Measurements from ENCODE around the gene SLC22A4.

The SLC22A4 gene

DNA sequence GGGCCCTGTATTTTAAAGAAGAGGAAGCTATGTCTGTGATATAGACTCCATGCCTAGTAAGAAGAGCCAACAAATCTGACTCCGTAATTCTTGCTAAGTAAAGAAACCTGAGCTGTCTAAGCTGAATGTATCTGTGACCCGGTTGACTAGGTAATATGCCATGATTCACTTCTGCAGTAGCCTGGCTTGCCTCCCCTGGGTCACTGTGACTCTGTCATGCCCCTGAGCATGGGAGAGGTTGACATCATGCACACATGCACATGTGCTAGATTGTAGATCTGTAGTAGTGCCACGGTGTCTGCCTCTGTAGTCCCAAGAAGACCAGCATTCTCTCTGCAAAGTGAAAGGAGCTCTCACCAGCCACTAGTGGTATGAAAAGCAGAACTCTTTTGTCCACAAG, 84.4 kb downstream of the SLC22A4 start:
- DNase-seq: no peak

DNA sequence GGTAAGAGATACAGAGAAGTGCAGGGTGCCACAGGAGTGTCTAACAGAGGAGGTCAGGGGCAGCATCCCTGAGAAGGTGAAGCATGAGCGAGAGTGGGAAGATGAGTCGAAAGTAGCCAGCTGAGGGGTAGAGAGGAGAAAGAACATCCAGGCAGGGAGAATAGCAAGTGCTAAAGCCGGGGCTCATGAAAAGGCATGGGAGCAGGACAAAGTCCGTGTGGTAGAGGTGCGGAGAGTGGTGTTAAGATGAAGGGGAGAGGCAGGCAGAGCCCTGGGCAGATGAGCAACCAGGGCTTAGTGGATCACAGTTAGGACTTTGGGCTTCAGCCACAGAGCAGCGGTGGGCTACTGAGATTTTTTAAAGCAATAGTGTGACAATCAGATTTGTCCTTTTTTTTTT, 85.9 kb downstream of the SLC22A4 start:
- no peak for DNase-seq

DNA sequence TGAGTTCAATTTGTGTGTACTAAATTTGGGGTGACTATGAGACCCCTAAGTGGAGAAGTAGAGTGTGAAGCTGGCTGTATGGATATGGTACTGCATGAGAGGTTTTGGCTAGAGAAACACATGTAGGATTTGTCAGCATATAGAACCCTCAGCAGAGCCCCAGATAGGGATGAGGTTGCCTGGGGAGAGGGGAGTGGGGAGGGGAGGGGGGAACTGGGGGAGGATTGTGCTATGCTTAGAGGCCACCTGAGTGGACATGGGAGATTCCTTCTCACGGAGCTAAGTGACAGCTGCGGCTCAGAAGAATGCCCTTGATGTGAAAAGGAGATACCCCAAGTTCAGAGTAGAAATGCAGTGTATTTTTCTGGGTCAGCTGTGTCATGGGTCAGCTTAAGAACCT, 86.5 kb downstream of the SLC22A4 start:
- no peak for DNase-seq

DNA sequence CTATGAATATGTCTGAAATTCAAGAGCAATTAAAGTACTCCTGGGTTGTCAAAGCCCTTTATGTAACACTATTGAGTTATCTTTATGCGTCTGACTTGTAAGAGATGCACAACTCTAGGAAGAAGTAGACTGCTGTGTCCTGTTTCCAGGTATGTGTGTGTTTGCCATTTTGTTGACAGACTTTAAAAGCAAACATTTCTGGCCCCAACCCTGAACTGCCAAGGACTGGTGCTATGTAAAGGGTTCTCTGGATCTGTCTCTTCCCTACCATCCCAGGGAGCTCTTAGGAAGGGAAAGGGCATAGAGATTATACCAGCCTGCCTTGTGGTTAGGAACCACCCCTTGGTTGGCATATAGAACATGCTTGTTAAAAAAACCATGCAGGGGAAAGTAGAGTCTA, 87.4 kb downstream of the SLC22A4 start:
- no peak for DNase-seq

DNA sequence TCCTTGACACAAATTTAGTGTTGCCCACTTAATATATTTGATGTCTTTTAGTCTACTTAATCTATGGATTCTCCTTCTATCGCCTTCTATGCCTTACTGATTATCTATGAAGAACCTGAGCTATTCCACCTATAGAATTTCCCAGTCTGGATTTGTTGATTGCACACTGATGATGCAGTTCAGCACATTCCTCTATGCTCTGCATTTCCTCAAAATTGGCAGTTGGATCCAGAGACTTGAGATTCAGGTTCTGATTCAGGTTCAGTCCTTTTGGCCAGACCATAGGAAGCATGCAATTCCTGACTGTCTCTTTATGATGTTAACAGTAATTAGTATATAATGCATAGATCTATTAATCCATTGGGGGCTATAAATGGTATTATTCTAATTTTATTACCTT, 89.1 kb downstream of the SLC22A4 start:
- DNase-seq: no peak

DNA sequence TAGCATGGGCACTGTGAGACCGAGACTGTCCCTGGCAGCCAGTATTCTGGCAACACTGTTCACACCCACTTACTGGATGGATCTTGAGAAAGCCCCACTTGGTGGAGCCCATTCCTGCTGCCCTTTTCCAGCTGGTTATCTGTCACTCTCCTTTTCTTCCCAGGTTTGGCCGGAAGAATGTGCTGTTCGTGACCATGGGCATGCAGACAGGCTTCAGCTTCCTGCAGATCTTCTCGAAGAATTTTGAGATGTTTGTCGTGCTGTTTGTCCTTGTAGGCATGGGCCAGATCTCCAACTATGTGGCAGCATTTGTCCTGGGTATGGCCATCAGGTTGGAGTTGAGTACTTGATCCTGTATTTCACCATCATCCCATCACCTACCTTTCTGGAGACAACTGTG, 89.8 kb downstream of the SLC22A4 start:
- DNase-seq: no peak

DNA sequence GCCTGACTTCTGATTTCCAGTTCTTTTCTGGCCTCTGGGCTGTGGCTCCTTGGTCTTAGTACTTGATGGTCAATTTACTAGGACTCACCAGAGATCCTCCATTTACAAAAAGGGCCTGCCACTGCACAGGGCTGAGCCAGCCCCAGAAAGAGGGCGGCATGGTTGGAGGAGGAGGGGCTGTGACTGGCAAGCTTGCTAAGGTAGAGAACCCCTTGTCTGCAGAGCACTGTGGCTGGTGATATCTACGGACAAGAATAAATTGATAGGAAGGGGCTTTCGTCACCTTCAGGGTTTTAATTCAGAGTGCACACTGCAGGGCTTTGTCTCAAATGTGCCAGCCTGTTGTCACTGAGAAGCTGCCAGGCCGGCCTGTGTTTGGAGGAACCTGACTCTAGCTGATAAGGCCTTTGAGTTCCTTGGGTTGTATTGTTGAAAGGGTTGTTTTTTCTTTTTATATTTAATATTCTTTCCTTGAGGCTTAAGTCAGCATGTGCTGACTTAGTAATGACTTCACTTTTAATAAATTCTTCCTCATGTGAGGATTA, 90.4 kb downstream of the SLC22A4 start:
- DNase-seq: no peak

DNA sequence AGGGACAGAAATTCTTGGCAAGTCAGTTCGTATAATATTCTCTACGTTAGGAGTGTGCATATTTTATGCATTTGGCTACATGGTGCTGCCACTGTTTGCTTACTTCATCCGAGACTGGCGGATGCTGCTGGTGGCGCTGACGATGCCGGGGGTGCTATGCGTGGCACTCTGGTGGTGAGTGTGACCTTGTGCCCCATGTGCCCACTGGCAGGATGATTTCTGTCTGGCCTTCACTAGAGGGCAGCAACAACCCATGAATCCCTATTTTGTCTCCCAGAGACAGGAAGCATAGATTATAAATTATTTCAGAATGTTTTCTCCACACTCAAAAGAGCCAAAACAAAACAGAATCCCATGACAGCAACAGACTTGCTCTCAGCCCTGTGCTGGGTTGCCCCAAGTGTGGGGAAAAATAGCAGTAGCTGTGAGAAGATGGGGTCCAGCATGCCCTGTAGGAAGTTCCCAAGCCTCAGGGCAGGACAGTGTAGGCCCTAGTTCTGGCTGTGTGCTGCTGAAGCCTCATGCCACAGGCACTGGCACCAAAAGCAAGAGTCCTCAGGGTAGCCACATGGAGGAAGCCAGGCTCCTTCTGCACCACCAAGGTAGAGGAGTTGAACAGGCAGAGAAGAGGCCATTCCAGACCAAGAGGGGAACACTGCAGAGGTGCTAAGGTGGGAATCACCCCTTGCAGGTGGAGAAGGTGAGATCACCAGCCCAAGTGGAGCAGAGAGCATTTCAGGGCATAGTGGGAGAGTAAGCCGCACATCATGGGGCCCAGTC, 91.3 kb downstream of the SLC22A4 start:
- DNase-seq: peak; percentile 35 to 80 (median 62)

DNA sequence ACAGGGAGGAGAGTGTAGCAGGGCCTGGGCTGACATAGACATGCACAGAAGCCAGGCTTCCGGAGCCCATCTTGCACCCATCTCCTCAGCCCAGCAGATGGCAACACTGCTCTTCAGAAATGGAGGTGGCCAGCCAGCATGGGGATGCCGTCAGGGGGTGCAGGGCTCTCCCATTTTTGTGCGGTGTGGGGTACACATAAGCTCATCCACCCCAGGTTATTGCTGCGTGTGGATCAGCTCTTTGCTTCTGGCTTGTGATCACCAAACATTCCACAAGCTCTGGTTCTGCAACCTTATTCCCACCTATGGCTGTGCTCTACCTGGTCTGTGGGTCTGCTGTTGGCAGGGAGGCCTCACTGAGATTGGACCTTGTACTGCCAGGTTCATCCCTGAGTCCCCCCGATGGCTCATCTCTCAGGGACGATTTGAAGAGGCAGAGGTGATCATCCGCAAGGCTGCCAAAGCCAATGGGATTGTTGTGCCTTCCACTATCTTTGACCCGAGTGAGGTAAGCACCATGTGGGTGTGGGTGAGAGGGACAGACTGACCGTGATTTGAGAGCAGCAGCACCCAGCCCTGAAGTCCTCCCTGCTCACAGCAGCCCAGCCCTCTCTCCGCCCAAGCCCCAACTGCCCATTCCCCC, 92.6 kb downstream of the SLC22A4 start:
- peak; percentile 56 to 78 (median 68) for DNase-seq

DNA sequence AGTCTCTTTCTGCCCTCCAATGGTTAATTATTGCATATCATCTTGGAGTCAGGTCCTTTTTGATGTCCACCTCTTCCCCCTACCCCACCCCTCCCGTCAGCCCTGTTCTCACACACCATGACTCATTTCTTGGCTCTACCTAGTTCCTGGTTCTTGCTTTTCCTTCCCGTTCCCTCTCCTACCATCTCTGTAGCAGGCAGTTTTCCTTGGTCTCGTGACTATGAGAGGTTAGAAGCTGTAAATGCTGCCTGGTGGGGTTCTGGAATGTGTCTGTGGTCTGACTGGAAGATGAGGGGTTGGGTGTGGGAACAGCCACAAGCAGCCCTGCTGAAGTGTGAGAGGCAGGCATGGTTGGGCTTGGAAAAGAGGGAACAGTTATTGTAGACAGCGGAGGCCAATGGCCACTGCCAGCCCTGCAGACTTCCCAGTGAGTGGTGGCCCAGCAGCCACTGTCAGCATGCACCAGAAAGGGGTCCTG, 93.5 kb downstream of the SLC22A4 start:
- DNase-seq: no peak

DNA sequence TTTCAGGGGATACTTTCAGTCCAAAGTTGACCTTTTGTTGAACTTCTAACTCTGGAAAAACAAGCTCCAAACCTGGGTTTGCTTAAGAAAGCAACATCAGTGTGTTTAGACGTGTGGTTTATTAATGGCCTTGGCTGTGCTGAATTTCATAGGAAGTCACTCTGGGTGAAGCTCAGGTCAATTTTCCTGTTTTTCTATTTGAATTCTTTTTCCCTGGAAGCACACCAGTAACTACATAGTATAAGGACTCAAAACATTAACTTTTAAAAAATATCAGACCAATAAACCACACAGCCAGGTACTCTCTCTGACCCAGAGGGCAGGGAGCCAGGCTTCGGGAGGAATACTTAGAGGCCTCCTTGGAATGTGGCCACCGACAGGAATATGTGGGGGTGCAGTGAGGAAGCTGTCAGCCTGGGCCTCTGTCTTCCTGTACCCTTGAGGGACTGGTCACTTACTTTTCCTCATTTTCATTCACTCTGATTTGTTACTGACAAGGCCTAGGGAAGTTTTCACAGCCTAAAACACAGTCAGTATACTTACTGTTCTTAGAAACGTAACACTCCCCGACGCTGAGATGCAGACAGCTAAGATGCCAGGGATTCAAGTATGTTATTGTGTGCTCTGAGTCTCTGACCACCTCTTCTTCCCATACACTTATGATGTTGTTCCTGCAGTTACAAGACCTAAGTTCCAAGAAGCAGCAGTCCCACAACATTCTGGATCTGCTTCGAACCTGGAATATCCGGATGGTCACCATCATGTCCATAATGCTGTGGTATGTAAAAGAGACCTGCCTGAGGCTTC, 94.3 kb downstream of the SLC22A4 start:
- no peak for DNase-seq

DNA sequence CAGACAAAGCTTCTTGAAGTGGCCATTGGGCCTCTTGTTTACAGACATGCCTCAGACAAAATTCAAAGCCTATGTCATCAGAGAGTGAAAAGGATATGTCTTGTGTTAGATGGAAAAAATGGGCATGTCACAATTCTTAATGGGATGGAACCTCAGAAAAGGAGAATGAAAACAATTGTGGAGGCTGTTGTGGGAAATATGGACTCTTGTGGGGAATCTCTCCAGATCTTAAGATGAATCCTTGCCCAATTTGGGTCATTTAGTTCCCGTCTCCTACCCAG, 94.8 kb downstream of the SLC22A4 start:
- DNase-seq: no peak

DNA sequence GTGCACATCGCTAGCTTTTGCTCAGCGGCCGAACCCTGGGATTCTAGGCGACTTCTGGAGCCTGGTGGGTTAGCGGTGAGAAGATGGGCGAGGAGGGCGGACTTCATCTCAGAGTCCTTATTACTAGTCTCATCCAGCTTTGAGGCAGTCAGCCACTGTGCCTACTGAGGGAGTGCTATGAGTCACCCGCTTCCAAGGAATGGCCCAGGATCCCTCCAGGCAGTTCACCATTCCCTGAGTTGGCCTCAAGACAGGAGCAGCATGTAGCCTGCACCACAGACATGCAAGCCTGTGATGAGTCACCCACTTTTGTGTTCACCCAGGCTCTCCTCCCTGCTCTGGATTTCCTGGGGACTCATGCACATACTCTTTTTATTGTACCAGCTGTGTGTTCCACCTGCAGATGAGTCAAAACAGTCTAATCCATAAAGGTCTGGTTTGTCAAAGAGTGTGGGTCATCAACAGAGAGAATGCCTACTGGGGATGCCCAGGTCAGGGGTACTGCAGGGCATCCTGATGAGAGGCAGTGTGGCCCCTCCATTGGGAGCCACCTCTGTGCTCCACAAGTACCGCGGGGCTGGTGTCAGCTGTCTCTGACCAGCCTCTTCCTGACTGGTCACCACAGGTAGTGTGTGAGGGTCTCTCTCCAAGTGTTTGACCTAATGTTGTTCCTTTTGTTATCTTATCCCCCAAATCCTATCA, 95.5 kb downstream of the SLC22A4 start:
- no peak for DNase-seq

DNA sequence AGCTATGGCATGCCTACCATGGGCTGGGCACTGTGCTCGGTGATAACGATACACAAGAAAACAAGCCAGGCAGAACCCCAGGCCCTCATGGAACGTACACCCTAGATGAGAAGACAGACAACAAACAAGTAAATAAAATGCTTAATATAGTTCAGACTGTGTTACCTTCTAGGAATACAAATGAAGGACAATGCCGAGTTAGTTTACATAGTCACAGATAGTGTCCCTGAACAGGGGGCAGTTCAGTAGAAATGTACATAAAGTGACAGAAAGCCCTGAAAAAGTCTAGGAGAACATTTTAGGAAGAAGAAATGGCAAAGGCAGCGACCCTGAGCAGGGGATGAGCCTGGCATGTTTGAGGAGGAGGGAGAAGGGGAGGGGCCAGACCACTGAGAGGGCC, 97.1 kb downstream of the SLC22A4 start:
- DNase-seq: no peak

DNA sequence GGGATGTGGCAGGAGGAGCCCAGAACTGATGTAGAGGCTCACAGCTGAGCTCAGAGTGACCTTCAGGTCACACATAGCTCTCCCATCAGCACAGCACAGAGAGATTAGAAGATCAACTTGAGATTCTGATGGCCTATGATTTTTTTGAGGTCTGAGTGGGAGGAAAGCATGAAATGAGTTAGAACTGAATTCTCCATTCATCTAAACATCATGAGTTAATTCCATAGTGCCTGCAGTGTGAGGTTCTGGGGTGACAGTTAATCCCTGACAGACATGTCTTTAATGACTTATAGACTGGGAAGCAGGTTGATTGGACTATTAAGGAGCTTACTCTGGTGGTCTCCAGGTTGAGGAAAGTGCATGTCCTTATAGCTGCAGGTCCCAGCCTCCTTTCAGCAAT, 97.7 kb downstream of the SLC22A4 start:
- no peak for DNase-seq

DNA sequence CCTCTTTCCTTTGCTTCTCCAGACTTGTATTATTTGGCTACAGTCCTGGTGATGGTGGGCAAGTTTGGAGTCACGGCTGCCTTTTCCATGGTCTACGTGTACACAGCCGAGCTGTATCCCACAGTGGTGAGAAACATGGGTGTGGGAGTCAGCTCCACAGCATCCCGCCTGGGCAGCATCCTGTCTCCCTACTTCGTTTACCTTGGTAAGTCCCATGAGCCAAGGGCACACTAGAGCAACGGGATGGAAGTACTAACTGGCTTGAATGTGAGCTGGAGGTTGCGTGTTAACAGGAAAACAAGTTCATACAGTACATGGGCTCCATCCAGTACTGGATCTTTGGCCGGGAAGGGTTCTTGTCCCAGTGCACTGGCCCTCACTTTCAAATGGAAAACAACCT, 98.2 kb downstream of the SLC22A4 start:
- DNase-seq: no peak

DNA sequence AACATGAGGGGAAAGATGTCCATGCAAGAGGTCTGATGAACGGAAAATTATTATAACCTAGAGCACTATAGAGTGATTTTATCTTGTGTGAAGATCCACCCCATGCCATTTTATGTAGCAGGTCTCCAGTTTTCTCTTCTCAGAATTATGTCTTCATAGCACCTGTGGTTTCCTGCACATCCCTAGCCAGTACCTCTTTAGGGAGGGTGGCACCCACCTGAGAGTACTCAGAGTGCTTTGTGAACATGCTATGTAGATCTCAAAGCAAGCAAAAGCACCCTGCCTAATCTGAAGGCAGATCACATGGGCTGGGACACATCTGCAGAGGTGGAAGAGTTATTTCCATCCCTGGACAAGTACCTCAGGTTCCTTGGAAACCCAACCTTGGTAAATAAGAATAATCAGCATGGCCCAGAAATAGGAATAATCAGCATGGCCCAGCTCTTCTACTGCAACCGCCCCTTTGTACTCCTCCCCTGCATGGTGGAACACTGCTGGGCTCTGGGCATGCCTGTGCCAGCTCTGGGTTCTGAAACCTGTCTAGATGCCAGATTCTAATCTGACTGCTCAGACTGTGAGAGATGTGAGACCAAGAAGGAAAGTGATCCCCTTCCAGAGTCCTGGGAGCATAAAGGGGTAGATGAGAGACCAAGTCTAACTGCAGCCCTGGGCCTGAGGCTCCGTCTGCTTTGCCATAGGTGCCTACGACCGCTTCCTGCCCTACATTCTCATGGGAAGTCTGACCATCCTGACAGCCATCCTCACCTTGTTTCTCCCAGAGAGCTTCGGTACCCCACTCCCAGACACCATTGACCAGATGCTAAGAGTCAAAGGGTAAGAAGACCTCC, 99.0 kb downstream of the SLC22A4 start:
- DNase-seq: no peak

All from stimulated activated naive CD4-positive, alpha-beta T cell (primary cell).